Measurements from ENCODE around the gene SORBS2. TPM values are rescaled to one million over a fixed set of nuclear protein-coding genes. Genes with fewer than 3 reads are reported as not detected.

SORBS2 gene
- total RNA-seq, 1 experiment from 2014 or later: 44.5 TPM

DNA sequence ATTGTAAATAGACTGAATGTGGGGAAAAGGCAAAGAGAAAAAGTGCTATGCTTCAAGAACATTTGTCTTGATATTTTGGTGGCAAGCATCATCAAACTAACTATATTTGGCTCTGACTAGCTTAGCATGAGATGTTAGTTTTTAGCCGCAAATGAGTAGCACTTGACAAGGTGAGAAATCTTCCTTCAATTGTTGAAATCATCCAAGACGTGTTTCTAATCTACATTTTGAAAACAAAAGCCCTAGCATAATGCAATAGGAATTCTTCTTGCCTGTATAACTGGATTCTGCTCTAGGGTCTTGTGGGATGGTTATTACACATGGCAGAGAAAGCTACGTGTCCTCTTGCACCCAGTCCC lies 92.5 kb downstream of the SORBS2 start (continued):
- TF ChIP-seq ZSCAN18 (CRISPR knock-in tag; IDR thresholded peaks at IDR 0.05) (no peak), ATF1 (CRISPR knock-in tag; IDR thresholded peaks at IDR 0.05) (no peak)
- TF ChIP-seq, protein P1, sequence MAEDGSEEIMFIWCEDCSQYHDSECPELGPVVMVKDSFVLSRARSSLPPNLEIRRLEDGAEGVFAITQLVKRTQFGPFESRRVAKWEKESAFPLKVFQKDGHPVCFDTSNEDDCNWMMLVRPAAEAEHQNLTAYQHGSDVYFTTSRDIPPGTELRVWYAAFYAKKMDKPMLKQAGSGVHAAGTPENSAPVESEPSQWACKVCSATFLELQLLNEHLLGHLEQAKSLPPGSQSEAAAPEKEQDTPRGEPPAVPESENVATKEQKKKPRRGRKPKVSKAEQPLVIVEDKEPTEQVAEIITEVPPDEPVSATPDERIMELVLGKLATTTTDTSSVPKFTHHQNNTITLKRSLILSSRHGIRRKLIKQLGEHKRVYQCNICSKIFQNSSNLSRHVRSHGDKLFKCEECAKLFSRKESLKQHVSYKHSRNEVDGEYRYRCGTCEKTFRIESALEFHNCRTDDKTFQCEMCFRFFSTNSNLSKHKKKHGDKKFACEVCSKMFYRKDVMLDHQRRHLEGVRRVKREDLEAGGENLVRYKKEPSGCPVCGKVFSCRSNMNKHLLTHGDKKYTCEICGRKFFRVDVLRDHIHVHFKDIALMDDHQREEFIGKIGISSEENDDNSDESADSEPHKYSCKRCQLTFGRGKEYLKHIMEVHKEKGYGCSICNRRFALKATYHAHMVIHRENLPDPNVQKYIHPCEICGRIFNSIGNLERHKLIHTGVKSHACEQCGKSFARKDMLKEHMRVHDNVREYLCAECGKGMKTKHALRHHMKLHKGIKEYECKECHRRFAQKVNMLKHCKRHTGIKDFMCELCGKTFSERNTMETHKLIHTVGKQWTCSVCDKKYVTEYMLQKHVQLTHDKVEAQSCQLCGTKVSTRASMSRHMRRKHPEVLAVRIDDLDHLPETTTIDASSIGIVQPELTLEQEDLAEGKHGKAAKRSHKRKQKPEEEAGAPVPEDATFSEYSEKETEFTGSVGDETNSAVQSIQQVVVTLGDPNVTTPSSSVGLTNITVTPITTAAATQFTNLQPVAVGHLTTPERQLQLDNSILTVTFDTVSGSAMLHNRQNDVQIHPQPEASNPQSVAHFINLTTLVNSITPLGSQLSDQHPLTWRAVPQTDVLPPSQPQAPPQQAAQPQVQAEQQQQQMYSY (CRISPR knock-in tag; IDR thresholded peaks at IDR 0.05): no peak

DNA sequence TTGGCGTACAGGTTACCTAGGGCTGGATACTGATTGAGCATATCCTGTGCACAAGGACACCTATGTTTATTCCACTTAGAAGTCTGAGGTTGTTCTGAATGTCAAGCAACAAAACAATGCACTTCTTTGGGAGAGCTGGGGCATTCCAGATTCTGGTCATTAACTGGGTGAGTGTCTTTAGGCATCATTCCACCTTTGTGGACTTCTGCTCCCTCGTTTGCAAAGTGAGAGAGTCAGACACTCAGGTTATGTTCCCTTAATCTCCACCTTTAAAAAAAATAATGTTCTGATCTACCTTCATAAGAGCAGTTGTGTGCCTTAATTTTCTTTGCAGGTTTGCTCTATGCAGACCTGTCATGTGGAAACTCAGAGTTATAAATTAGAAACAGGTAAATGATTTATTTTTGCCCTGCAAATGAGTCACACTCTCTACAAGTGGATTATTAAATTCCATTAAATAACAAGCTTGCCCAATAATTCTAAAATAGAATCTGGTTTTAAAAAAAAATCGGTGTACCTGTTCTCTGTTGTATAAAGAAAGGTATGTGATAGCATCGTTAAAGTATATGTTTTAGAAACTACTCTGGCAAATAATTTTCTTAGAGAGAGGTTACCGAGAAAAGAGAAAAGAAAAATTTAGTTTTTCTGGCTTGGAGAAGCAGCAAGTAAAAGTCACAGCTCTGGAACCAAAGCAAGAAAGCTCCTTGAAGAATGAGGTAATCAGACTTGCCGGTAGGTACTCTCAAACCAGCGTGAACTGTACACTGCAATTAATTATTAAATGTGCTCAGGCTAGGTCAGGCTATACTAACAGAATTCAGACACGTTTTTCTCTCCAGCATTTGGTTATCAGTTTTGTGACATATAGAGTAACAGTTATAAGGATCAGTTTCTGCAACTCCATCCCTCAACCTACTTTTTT lies 93.2 kb downstream of the SORBS2 start:
- no peak for TF ChIP-seq AFF4 (CRISPR knock-in tag; IDR thresholded peaks at IDR 0.05; ENCODE audit: borderline replicate concordance)
- TF ChIP-seq PRRX2 (CRISPR knock-in tag; IDR thresholded peaks at IDR 0.05): no peak
- no peak for TF ChIP-seq ZNF317 (CRISPR knock-in tag; IDR thresholded peaks at IDR 0.05; ENCODE audit: borderline replicate concordance, low read depth)
- TF ChIP-seq TEAD1 (CRISPR knock-in tag; IDR thresholded peaks at IDR 0.05): no peak
- TF ChIP-seq, protein P2, sequence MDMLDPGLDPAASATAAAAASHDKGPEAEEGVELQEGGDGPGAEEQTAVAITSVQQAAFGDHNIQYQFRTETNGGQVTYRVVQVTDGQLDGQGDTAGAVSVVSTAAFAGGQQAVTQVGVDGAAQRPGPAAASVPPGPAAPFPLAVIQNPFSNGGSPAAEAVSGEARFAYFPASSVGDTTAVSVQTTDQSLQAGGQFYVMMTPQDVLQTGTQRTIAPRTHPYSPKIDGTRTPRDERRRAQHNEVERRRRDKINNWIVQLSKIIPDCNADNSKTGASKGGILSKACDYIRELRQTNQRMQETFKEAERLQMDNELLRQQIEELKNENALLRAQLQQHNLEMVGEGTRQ (CRISPR knock-in tag; IDR thresholded peaks at IDR 0.05): no peak
- TF ChIP-seq ZNF425 (CRISPR knock-in tag; conservative IDR thresholded peaks at IDR 0.05): no peak
- TF ChIP-seq E2F5 (CRISPR knock-in tag; IDR thresholded peaks at IDR 0.05): no peak
- TF ChIP-seq TEAD4 (CRISPR knock-in tag; IDR thresholded peaks at IDR 0.05): no peak
- no peak for TF ChIP-seq EMX1 (CRISPR knock-in tag; IDR thresholded peaks at IDR 0.05)
- TF ChIP-seq FOXK1 (CRISPR knock-in tag; IDR thresholded peaks at IDR 0.05): no peak
- no peak for TF ChIP-seq PREB (CRISPR knock-in tag; IDR thresholded peaks at IDR 0.05; ENCODE audit: borderline replicate concordance)
- Mint-ChIP-seq H3K27ac (no peak overlapping the region), H3K4me3 (no peak overlapping the region), H3K27me3 (ENCODE audit: low read depth) (no peaks in the 10 kb centered on the region), H3K36me3 (no peaks in the 10 kb centered on the region), H3K4me1 (0 out of 2 replicates have a peak, but pooled peaks cover 11% of the 10 kb centered on the region), H3K9me3 (peaks cover 6% of the 10 kb centered on the region; the same call in 1 of the 2 replicates)
- POLR2A ChIA-PET: no interaction called here
- DNase-seq (ENCODE audit: low spot score): no peak
- no peak for ATAC-seq
- CTCF ChIA-PET: interaction anchor here (0.6 kb wide), 1 partner anchor 12 kb away, joined by 3 read pairs; no protein-coding TSS in a partner anchor

Data from WTC11 (cell line).